HG03469 (cell line): Measurements from ENCODE around the gene FLCN.

Experiments
- ATAC-seq: cut with Tn5 transposase; IDR thresholded peaks from one replicate; pipeline ENCODE4 v1.9.1; 2021; ENCODE audit warnings: mild to moderate bottlenecking, moderate library complexity, moderate number of reproducible peaks; ENCODE audit not compliant: unreplicated experiment

Gene FLCN

GRCh38 chr17:17236295-17237025, 508 bp downstream of the FLCN start:
- ATAC-seq = no peak

GRCh38 chr17:17235212-17236174, 1.5 kb downstream of the FLCN start:
- ATAC-seq = no peak

DNA sequence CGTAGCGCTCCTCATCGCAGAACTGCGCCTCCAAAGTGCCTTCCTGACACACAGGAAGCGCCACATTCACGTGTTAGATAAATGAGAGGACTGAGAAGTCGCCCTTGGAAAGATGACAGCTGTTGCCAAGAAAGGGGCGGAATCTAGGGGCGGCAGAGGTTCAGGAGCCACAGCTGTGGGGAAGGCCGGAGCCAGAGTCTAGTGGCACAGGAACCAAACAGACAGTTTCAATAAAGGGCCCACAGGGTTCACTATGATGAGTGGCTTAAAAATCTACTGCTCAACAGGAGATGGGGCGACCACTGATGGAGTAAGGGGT, 4.7 kb downstream of the FLCN start:
- no peak for ATAC-seq

GRCh38 chr17:17231621-17232302, 5.2 kb downstream of the FLCN start:
- ATAC-seq = no peak

DNA sequence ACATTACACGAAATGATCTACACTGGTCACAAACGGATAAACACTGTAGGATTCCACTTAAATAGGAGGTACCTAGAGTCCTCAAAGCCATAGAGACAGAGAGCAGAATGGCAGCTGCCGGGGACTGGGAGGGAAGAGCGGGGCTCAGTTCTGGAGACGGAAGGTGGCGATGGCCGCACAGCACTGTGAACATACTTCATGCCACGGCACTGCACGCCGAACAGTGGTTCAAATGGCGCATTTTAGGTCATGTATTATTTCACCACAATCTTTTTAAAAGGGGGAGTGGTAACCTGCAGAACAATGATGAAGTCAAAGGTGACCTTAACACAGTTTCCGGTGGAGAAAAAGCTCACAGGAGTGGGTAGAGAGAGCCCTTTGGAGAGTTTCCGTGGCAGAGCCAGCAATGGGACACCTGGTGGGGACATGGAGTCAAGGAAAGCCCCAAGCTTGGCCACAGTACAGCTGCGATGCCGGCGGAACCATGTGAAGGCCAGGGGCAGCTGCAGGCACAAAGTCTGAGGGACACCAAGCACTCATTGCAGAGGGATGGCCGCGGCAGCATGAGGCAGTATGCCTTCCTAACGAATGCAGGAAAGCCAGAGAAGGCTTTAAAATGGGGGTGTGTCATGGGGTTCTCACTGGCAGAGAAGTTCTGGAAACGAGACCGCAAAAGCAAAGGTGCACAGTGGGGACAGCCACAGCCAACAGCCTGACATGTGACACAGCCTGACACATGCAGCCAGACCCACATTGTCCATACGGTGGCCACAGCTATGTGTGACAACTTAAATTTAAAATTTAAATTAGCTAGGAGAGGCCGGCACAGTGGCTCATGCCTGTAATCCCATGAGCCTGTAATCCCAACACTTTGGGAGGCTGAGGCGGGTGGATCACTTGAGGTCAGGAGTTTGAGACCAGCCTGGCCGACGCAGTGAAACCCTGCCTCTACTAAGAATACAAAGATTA, 7.3 kb downstream of the FLCN start:
- no peak for ATAC-seq

GRCh38 chr17:17228521-17229279, 8.3 kb downstream of the FLCN start:
- no peak for ATAC-seq

DNA sequence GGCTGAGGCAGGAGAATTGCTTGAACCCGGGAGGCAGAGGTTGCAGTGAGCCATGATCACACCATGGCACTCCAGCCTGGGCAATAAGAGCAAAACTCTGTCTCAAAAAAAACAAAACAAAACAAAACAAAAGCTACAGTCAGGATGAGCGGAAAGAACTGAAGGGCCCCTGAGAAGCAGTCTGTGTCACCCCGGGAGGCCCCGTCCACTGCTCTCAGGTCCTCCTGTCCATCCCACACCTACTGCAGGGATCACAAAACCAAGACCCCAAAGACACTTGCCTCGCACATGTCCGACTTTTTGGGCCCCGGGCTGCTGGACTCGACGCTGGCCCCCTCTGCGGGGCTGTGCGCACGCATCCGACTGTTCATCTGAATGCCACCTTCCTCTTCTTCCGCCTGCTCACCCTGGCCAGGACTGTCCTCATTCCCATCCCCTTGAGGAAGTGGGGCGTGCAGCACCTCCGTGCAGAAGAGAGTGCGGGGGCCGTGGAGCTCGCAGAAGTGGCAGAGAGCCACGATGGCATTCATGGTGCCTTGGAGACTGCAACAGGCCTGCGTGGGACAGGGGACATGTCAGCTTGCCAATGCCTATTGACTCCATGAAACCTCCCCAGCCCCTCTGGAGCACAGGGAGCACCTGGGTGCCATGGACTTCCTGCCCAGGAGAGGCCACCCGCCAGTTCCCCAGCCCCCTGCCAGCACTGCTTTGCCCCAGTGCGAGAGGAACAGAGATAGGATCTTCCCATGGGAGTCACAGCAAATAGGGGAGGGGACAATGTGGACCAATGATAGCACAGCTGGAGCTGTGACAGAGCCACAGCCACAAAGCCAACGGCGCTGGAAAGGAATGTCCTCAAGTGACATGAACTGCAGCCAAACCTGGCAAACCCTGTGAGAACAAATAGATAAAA, 9.1 kb downstream of the FLCN start:
- ATAC-seq = no peak

- ATAC-seq = no peak
Measured at GRCh38 chr17:17226451-17227265, 10.3 kb downstream of the FLCN start.

GRCh38 chr17:17225901-17226300, 11.1 kb downstream of the FLCN start:
- ATAC-seq = no peak

- no peak for ATAC-seq
Measured at GRCh38 chr17:17224137-17224536, 12.8 kb downstream of the FLCN start.

DNA sequence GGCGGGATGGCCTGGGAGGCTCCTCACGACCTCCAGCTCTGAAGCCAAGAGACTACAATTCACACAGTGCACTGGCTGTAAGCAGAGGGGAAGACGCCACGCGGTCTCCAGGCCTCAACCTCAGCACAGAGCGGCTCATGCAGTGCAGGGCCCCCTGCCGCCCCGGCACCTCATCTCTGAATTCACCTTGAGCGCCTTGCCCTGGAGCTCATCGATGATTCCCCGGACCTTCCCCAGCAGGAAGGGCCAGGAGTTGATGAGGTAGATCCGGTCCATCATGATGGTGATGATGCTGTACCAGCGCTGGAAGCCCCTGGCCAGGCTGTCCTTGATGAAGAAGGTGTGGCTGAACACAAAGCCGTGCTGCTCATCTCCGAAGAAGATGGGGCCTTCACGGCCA, 13.2 kb downstream of the FLCN start:
- no peak for ATAC-seq

GRCh38 chr17:17221329-17221728, 15.6 kb downstream of the FLCN start:
- ATAC-seq = no peak

DNA sequence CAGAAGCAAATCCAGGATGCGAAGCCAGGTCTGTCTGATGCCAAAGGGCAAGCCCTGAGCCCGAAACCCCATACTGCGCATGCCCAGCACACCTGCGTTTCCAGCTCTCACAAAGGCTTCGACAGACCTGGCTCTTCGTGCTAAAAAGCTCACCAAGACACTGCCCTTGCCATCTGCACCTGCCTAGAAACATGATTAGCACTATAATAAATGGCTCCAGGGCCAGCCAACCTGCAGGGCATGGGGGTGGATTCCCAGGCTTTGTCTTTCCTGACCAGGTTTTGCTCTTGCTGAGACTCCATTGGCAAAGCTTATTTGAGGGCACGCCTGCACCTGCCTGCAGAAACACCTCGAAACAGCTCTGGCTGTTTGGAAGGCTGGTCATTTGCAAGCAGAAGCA, 16.4 kb downstream of the FLCN start:
- ATAC-seq = no peak

- ATAC-seq = no peak
Measured at GRCh38 chr17:17217995-17218394, 19.0 kb downstream of the FLCN start.

DNA sequence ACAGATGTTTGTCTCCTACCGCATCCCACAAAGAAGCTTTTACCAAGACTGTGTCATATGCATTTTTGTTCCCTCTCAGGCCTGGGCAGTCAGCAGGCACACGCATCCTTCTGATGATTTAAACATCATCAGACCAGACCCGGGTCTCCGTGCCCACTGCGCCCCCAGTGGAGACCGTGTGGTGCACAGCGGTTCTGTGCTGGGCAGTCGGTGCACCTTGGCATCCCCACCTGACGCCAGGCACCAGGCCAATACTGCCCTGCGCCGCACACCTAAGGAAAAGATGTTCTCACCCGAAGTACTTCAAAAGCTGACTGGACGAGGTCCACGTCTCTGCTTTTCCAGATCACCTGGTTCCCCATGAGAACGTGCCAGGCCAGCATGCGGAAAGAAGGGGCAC, 20.2 kb downstream of the FLCN start:
- ATAC-seq = no peak

- no peak for ATAC-seq
Measured at GRCh38 chr17:17216236-17216635, 20.7 kb downstream of the FLCN start.

- no peak for ATAC-seq
Measured at GRCh38 chr17:17215575-17215974, 21.4 kb downstream of the FLCN start.
